LNCAP (cell line): ENCODE results near the gene ROBO1.

ENCODE experiments used
- TF ChIP-seq, protein P1 (sequence below): fragments of 450-650 bp; IDR thresholded peaks from 2 replicates; pipeline ENCODE4 v1.5.1; 2017; ENCODE audit warnings: mild to moderate bottlenecking

The ROBO1 gene

DNA sequence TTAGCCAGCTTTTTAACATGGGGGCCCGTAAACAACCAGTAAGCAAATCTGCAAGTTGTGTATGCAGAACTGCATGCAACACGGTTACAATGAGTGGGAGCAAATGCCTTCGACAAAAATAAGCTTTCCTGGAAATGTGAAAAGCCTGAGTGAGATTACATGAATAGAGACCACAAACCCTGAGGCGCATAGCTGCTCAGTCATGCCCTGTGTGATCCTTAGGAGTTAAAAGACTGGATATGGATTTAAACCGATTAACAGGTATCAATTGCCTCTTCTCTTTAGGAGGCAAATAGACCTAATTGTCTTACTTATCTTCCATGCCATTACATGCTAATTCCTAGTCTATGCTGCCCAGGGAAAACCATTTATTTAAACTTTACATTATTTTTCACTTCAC lies 810.3 kb downstream of the ROBO1 start:
- TF ChIP-seq, protein P1, sequence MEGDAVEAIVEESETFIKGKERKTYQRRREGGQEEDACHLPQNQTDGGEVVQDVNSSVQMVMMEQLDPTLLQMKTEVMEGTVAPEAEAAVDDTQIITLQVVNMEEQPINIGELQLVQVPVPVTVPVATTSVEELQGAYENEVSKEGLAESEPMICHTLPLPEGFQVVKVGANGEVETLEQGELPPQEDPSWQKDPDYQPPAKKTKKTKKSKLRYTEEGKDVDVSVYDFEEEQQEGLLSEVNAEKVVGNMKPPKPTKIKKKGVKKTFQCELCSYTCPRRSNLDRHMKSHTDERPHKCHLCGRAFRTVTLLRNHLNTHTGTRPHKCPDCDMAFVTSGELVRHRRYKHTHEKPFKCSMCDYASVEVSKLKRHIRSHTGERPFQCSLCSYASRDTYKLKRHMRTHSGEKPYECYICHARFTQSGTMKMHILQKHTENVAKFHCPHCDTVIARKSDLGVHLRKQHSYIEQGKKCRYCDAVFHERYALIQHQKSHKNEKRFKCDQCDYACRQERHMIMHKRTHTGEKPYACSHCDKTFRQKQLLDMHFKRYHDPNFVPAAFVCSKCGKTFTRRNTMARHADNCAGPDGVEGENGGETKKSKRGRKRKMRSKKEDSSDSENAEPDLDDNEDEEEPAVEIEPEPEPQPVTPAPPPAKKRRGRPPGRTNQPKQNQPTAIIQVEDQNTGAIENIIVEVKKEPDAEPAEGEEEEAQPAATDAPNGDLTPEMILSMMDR = no peak

DNA sequence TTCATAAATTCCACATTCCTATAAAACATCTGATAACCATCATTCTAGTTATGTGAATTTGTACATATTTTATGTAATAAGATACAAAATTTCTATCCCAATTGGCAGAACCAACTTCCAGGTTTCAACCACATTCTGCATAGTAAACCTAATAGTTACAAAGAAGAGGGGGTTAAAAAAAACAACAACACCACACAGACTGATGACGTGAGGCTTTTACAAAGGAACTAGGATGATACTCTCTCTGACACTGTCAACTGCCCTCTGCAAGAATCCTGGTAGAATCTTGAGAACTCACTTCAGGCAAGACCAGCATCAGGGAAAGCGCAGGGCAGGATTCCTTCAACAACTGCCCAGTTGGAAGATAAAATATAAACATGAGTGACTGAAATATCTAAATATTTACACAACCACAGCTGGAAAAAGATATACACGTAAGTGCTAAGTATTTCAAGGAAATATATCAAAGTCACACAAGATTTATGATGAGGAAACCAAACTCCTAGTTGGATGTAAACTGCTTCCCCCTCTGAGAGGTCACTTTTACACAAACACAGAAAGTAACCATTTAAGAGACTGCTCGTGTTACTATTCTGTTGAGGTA lies 816.4 kb downstream of the ROBO1 start:
- TF ChIP-seq, protein P1 = no peak

DNA sequence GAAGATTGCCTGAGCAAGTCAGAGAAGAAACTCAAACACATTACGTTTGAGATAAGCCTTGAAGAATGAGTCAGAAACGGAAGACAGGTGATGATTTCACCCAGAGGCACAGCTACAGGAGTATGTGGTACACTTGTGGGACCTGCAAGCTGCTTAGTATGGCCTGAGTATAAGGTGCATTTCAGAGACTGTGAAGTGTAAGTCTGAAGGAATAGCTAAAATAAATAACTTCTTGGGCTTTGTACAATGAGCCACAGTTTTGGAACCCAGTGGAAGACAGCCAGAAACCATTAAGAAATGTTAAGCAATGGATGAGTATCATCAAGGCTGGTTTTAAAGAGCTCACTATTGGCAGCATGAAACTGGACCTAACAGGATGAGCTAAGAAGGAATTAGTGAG lies 826.2 kb downstream of the ROBO1 start:
- TF ChIP-seq, protein P1 = no peak

DNA sequence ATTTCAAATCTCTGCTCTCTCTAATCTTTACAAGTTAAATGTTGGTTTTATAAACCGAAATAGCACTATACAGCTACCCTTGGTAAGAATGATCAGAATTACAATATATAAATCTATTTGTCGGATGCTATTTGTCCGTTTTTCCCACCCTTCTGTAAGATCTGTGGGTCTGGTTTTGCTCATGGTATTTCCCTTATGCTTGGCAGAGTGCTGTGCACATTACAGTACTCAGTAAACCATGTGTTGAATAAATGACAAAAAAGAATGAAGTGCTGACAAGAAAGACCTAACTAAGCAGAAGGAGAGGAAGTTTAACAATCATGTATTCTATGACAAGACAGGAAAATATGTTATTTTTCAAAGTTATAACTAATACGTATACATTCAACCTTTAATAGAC lies 827.2 kb downstream of the ROBO1 start:
- TF ChIP-seq, protein P1 = no peak

DNA sequence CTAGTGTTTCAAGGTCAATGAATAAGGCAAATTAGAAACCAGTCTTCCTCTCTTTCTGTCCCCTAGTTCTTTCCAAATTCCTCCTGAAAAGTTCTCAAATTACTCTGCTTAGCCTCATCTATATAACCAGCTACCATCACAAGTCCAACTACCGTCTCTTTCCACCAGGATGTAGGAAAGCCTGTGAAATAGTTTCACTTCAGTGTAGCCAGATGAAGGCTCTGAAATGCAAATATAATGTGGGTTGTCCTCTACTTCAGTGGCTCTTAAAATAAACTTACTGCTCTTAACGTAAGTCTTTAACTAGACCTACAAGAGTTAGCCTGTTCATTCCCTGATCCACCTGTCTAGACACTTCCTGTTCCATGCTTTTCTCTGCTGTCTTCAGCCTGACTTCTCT lies 827.7 kb downstream of the ROBO1 start:
- TF ChIP-seq, protein P1 = no peak

DNA sequence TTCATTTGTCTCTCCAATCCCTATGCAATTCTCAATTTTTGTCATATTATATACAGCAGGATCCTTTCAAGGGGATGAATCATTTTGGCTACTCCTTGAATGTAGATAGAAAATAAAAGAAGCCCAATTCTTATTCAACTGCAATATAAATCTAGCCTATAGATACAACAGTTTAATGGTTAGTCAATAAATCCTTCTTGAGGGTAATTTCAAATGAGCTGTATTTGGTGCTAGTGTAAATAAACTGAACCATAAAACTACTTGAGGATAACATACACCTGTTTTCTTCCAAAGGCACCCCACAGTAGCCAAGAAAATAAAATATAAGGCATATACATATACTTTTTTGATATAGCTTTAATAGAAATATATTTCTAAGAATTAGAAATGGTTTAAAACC lies 830.3 kb downstream of the ROBO1 start:
- TF ChIP-seq, protein P1 = no peak

DNA sequence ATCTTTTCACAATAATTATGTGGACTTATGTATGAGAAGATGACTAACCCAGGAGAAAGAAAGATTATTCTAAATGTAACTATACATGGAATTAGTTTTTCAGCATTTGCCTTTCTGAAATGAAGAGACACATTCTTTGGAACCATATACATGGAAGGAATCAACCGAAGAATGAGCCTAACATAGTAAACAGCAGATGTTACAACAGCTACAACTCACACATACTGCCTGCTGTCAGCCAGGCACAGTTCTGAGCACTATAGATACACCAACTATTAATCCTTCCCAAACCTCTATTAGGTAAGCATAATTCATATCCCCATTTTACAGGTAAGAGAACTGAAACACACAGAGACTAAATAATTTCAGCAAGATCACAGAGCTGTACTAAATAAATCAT lies 840.0 kb downstream of the ROBO1 start:
- TF ChIP-seq, protein P1 = no peak

DNA sequence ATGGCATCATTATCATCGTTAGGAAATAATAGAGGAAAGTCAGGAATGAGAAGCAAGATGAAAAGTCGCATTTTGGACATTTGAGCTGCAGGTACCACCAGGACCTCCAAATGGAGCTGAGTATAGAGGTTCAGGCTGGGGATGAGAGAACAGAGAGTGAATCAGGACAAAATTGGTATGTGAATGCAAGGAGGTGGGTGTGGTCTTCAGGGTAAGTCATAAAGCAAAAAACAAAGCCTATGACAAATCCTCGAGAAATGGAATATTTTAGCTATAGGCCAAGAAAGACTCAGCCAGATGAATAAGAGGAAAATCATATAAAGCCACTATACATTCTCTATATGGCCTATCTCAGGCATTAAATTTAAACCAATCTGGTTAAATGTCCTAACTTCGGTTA lies 841.3 kb downstream of the ROBO1 start:
- TF ChIP-seq, protein P1 = no peak
